ENCODE data around the gene MAGI3.

MAGI3 gene

DNA sequence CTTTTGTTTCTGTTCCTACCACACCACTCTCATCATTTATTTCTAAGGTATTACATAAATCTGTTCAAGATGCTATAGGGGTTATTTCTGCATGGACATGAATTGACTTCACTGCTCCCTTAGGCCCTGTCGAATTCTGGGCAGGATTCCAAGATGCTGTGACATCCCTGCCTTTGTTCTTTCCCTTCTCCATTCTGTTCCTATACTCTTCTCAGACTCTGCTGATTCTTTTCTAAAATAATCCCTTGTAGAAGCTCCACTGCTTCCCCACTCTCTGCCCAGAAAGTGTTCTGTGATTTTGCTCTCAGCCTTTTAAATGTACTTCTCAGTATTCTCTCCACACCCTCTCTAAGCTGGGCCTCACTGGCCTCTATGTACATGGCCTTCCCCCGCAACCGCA lies 269.8 kb downstream of the MAGI3 start:
- no peak for DNase-seq

DNA sequence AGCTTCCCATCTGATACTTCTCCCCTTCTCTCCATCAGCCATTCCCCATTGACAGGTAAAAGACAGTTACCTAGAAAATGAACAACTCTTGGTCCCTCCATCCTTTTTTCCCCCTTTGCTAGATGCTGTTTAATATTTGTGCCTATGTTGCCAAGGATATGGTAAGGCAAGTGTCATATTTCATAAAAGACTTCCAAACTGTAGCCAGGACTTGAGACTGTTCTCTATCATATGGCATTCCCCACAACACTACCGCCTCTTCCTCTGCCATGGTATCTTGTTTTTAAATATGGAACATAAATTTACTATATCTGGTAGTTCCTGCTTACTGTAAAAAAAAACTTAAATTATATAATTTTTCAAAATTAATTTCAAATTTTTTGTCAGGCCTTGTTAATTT lies 271.8 kb downstream of the MAGI3 start:
- no peak for DNase-seq

DNA sequence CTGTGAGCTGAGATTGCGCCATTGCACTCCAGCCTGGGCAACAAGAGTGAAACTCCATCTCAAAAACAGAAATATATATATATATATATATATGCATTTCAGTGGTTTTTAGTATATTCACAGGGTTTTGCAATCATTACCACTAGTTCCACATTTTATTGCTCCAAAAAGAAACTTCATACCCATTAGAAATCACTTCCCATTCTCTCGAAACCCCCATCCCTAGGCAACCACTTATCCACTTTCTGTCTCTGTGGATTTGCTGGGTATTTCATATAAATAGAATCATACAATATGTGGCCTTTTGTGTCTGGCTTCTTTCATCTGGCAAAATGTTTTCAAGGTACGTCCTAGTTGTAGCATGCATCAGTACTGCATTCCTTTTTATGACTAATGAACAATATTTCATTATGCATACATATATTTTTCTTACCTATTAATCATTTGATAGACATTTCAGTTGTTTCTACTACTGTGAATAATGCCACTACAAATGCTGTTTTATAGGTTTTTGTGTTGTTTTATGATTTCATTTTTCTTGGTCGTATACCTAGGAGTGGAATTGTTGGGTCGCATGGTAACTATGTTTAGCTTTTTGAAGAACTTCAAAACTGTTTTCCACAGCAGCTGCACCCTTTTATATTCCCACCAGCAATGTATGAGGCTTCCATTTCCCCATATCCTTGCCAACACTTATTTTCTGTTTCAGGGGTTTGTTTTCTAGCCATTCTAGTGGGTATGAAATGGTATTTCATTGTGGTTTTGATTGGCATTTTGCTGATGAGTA lies 273.0 kb downstream of the MAGI3 start:
- DNase-seq: no peak

DNA sequence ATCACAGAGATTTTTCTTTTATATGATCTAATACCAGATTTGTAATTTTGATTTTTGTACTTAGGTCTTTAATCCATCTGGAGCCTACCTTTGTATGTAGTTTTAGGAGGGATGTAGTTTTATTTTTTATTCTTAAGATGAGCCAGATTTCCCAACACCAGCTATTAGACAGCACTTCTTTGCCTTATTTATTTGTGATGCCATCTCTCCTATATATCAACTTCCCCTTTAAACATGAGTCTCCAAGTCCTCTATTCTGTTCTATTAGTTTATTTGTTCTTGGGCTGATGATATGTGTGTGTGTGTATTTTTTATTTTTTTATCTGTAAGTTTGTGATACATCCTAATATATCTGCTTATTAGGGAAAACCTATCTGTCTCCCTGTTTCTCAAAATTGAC lies 274.8 kb downstream of the MAGI3 start:
- DNase-seq: no peak

GRCh38 chr1:113666126-113666525 lies 275.8 kb downstream of the MAGI3 start:
- no peak for DNase-seq

- no peak for DNase-seq
These were observed 279.7 kb downstream of the MAGI3 start for GRCh38 chr1:113669988-113670387.

GRCh38 chr1:113670650-113671049 lies 280.3 kb downstream of the MAGI3 start:
- no peak for DNase-seq

DNA sequence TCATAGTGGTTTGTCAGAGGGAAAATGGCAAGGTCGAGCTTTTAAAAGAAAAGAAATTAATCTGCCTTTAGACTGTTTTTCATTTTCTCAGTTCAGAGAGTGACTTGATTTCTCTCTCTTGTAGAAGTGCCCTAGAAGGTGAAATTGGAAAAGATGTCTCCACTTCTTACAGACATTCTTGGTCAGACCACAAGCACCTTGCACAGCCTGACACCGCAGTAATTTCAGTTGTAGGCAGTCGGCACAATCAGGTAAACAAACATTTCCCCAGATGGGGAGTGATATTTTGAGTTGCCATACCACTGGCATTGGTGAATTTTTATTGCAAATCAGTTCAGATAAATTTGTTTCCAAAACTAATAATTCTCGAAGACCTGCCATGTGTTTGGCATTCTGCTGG lies 282.2 kb downstream of the MAGI3 start:
- DNase-seq: no peak

- no peak for DNase-seq
These were observed 284.3 kb downstream of the MAGI3 start for GRCh38 chr1:113674591-113674990.

DNA sequence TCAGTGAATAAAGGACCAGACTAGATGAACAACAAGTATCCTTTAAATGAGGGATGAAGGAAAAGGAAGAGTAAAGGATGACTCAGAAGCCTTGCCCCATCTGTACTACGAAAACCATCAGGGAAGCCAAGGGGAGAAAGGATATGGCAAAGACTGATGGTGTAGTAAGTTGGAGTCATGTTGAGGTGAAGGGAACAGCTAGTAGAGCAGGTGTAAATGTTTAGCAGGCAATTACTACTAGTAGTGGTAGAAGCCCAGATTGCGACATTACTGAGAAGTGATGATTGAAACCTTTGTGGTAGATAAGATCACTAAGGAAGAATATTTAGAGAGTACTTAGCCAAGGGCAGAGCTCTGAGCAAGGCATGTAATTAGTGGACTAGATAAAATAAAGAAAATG lies 285.0 kb downstream of the MAGI3 start:
- DNase-seq: no peak

- DNase-seq: no peak
These were observed 286.2 kb downstream of the MAGI3 start for GRCh38 chr1:113676524-113676923.

DNA sequence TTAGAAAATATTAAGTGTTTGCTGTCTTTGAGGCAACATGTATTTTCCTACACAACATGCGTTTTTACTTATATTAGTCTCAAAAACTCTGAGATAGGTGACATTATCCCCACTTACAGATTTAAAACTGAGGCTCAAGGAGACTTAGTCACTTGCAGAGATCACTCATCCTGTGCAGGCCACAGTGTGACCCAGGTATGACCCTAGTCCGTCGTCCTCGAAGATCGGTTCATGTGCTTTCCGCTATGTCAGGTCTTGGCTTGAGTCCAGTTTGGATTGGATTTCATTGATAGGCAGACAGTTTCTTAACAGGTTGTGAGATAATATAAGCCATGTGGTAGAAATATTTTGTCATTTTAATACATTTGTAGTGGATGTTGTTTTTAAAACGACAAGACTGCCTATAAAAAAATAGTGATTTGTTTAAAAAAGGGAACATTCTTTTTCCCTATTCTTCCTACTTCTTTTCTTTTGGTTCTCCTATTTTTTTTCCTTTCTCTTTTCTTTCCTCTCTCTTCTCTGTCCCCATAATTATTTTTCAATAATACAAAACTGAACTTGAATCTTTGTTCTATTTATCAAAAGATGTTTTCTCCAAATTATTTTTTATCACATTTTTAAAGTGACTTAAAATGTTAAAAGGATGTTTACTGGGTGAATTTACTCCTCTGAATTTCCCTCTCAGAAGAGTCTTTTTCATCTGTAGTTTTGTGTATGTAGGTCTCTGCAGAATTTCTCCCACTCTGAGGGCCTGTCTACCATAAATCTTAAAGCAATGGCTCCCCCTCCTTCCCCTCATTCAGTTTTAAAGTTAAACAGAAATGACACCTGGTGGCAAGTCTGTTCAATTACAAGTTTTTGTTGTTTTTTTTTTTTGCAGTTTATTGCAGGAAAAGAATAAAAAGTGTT lies 287.2 kb downstream of the MAGI3 start:
- DNase-seq: peak; percentile 27

DNA sequence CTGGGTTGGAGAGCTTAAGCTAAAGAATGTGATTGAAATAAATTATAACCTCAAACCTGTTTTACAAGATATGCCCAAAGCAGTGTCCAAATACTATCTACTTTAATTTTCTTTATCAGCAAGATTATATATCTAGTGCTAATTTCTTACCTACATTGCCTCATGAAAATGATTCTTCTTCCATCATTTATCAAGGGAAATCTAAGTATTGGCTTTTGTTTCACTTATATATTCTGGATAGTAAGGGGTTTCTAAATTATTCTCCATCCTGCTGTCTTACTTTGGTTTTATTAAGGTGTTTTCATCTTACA lies 287.8 kb downstream of the MAGI3 start:
- DNase-seq: no peak

GRCh38 chr1:113681596-113682337 lies 291.5 kb downstream of the MAGI3 start:
- no peak for DNase-seq

DNA sequence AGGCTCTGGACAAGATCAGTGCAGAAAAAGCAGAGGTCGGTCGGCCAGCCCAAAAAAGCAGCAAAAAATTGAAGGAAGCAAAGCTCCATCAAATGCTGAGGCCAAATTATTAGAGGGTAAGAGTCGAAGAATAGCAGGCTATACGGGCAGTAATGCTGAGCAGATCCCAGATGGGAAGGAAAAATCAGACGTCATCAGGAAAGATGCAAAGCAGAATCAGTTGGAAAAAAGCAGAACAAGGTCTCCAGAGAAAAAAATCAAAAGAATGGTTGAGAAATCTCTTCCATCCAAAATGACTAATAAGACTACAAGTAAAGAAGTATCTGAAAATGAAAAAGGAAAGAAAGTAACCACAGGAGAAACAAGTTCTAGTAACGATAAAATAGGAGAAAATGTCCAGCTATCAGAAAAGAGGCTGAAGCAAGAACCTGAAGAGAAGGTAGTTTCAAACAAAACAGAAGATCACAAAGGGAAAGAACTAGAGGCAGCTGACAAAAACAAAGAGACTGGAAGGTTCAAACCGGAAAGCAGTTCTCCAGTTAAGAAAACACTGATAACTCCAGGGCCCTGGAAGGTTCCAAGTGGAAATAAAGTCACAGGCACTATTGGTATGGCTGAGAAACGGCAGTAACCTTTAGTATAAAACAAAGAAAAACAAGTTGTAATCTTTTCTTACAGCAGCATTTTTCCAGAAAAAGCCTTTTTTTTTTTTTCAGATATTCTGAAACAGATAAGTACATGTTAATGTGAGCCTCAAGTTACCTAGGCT lies 293.3 kb downstream of the MAGI3 start:
- DNase-seq: no peak

DNA sequence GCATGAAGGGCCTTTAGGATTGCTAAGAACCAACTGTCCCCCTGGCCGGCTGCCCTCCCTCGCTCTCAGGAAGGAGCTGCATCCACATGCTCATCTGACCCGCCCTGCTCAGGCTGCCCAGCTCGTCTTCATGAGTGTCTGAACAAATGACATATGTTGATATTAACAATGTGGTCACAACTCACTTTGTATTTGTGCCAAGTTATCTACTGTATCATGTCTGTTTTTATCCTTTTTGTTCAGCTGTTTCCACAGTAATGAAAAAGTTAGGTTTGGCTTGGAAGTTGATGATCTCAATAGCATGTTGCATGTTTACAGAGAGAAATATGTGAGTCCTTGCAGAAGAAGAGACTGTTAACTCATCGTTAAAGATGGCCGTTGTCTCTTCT lies 293.8 kb downstream of the MAGI3 start:
- DNase-seq: no peak

- no peak for DNase-seq
These were observed 296.7 kb downstream of the MAGI3 start for GRCh38 chr1:113686891-113687618.

GRCh38 chr1:113691184-113691583 lies 300.9 kb downstream of the MAGI3 start:
- DNase-seq: no peak

DNA sequence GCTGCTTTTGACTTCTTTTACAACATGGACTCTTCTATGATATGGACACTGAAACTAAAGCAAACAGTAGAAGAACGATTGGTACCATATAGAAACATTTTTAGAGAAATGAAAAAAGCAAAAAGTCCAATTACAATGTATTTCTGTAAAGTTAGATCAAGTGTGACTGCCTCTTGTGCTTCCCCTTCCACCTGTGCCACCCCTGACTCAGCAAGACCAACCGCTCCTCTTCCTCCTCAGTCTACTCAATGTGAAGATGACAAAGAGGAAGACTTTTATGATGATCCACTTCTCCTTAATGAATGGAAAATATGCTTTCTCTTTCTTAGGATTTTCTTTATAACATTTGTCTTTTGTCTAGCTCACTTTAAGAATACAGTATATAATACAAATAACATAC lies 302.0 kb downstream of the MAGI3 start:
- no peak for DNase-seq

DNA sequence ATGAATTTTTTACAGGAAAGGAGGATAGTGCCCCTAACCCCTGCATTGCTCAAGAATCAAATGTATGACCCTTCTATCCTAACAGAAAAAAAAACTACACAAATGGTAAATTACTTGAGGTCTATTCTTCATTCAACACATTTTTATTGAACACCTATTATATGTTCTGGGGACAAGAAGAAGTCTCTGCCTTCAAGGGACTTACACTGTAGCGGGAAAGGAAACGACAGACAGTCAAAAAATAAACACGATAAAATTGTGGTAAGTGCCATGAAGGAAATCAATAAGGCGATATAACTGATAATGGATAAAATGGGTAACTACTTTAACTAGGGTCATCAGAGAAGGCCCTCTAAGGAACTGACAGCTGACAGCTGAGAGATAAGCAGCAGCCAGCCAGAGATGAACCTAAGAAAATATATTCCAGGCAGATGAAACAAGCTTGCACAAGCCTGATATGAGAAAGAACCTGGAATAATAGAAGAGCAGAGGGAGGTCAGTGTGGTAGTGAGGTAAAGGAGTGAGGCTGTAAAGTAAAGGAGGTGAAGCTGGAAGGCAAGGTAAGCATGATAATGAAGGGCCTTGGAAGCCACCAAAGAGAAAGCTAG lies 302.6 kb downstream of the MAGI3 start:
- no peak for DNase-seq

DNA sequence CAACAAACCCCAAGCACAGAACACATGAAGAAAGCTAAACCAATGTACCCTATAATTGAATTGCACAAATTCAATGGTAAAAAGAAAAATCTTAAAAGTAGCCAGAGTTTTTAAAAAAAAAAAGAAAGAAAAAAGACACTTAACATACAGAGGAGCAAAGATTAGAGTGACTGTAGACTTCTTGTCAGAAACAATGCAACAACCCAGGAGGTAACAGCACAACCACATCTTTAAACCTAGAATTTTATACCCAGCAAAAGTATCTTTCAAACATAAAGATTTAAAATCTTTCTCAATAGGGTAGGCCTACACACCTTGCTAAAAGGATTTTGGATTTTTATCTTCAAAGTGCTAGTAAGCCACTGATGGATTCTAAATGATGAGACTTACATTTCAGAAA lies 304.6 kb downstream of the MAGI3 start:
- no peak for DNase-seq

DNA sequence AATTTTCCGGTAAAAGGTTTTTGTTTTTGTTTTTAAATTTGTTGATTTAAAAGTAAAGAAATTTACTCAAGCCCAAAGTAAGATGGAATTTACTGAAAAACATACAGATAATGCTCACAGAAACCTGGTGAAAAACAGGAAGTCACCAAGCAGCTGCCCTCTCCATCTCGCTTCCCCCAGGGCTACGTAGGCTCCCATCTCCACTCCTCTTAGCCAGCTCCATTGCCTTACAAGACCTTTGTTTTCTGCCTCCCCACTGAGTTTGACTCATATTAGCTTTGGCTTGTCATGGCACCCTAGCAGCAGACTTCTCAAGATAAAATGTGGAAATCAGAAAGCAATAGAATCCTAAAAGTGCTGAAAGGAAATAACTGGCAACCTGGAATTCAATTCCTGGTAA lies 311.1 kb downstream of the MAGI3 start:
- no peak for DNase-seq
